Measurements from ENCODE around the gene TMPRSS5.

DNA sequence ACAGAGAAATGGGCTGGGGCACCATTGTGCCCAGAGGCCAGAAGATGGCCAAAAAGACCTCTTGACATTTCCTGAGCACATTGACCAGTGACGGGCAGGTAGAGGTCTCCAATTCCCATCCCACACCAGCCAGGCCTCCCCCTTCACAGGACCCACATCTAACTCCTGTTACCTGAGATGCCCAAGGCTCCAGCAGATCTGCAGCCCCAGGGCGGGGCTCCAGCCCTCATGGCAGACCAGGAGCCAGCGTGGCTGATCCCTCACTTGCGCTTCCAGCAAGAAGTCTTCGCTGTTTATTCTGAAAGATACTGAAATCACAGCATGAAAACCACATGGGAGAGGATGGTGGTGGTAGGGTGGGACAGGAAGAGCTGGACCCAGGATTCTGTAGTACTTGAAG, 9.0 kb downstream of the TMPRSS5 start:
- TF ChIP-seq EZH2 (IDR thresholded peaks at IDR 0.05; ENCODE audit: low read length): no peak
- TF ChIP-seq, protein P1, sequence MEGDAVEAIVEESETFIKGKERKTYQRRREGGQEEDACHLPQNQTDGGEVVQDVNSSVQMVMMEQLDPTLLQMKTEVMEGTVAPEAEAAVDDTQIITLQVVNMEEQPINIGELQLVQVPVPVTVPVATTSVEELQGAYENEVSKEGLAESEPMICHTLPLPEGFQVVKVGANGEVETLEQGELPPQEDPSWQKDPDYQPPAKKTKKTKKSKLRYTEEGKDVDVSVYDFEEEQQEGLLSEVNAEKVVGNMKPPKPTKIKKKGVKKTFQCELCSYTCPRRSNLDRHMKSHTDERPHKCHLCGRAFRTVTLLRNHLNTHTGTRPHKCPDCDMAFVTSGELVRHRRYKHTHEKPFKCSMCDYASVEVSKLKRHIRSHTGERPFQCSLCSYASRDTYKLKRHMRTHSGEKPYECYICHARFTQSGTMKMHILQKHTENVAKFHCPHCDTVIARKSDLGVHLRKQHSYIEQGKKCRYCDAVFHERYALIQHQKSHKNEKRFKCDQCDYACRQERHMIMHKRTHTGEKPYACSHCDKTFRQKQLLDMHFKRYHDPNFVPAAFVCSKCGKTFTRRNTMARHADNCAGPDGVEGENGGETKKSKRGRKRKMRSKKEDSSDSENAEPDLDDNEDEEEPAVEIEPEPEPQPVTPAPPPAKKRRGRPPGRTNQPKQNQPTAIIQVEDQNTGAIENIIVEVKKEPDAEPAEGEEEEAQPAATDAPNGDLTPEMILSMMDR (optimal IDR thresholded peaks at IDR 0.05 in 1 of 3, IDR thresholded peaks at IDR 0.05 in 1 of 3, conservative IDR thresholded peaks at IDR 0.05 in 1 of 3; ENCODE audit: extremely low read depth in 1 of 3, insufficient read depth in 2 of 3, low read length in 3 of 3): no peak

All from keratinocyte (primary cell).